Stimulated activated CD4-positive, alpha-beta T cell treated with anti-CD3 and anti-CD28 coated beads, Interleukin-12 subunit alpha, Interleukin-12 subunit beta, amount 100 ng/mL, for 24 hours (primary cell): ENCODE measurements around the gene TMEM232.

ENCODE experiments used
- DNase-seq, 2 experiments: peaks; one replicate each; pipeline ENCODE4 v3.0.0-alpha.2; 2020; ENCODE audit warnings: low read depth in 2 of 2

Gene TMEM232

GRCh38 chr5:110517396-110517795, 209.1 kb downstream of the TMEM232 start:
- no peak for DNase-seq

DNA sequence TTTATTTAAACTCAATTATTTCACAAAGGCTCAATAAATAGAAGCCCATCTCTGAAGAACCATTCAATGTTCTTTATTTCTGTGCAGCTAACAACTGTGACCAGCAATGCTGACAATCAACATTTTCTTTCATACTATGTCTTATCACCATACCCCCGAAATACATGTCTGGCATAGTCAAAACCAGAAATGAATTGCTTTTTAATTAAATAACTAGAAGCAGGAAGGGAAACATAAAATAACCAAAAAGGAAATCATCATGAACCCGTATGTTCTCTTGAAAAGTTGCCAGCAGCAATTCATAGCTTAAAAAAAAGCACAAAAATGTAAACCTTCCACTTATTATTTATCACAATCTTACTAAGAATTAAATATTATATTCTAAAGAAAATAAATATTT, 212.4 kb downstream of the TMEM232 start:
- DNase-seq, result no peak

GRCh38 chr5:110512266-110512665, 214.2 kb downstream of the TMEM232 start:
- DNase-seq, result no peak

DNA sequence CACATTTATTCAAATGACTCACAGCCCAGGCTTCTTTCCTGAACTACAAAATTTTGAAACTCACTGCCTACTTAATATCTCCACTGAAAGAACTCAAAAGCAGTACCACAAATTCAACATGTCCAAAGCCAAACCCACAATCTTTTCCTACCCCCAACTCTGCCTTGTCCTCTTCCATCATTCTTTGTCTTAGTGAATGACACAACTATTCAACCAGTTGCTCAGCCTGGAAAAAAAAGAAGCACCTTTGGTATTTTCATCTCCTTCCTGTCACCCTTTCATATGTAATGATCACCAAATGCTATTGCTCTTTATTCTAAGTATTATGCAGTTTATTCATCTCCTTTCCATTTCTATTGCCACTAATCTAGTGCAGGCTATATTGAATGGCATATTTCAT, 216.3 kb downstream of the TMEM232 start:
- DNase-seq, result no peak

GRCh38 chr5:110507972-110508371, 218.5 kb downstream of the TMEM232 start:
- no peak for DNase-seq

DNA sequence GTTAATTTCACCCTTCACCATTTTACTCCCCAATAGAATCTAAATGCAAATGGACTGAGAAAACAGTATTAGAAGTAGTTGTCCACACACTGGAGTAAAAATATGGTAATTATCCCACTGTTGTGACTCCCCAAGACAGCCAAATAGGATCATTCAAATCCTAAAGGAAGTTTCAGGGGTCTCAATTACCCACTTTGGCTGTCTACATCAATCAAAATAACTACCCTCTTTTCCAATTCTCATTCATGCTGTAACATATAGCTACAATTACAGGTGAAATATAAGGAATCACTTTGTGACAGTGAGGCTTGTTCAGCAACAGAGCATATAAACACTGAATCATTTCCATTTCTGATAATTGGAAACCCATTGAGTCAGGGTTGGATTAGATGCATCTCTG, 220.1 kb downstream of the TMEM232 start:
- DNase-seq, result no peak

DNA sequence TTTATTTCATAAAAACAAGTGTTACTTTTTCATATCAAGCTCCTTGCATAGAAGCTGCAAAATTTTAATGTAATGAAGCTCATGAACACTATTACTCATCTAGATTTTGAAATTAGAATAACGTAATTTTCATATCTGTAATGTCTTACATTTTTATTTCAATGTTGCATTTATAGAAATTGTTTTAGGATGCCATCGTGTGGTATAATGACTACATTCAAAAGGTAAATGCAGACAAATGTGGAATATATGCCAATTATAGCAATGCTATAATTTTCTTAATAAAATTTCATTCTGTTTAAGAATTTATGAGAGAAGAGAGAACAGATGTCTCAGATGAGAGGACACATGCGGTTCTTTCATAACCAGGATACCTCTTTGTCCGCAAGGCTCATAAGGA, 230.2 kb downstream of the TMEM232 start:
- no peak for DNase-seq

DNA sequence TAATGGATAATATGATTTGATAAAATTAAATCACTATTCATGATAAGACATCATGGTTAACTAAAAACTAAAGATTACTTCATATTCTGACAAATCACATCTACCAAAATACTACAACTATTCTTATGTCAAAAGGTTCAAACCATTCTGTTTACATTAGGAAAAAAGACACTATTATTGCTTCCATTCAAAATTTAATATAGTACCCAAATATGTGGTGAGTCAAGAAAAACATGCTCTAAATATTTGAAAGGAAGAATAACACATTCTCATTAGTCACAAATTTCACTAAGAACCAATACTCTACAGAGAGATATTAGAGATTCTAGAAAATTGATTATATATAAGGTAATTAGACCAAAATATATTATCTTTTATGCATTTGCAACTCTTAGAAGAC, 234.0 kb downstream of the TMEM232 start:
- no peak for DNase-seq

- DNase-seq, result no peak
Measured at GRCh38 chr5:110478895-110479294, 247.6 kb downstream of the TMEM232 start.

GRCh38 chr5:110477911-110478310, 248.6 kb downstream of the TMEM232 start:
- no peak for DNase-seq

- no peak for DNase-seq
Measured at GRCh38 chr5:110476164-110476563, 250.3 kb downstream of the TMEM232 start.

- DNase-seq, result no peak
Measured at GRCh38 chr5:110475529-110475928, 250.9 kb downstream of the TMEM232 start.

DNA sequence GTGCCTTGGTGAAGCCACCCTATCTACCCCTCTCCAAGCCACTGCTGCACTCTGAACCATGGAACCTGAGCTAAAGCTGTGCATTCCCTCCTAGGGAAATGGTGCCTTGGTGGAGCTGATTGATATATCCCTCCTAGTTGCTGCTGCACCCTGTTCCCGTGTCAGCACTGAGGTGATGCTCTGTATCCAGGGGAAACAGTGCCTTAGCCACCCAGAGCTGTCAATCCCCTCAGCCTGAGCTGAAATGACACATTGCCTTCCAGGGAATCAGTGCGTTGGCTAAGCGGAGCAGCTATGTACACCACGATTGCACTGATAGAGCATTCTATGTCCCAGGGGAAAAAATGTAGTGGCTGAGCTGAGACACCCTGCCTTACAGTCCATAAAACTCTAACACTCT, 257.0 kb downstream of the TMEM232 start:
- no peak for DNase-seq

GRCh38 chr5:110463106-110463505, 263.4 kb downstream of the TMEM232 start:
- no peak for DNase-seq

DNA sequence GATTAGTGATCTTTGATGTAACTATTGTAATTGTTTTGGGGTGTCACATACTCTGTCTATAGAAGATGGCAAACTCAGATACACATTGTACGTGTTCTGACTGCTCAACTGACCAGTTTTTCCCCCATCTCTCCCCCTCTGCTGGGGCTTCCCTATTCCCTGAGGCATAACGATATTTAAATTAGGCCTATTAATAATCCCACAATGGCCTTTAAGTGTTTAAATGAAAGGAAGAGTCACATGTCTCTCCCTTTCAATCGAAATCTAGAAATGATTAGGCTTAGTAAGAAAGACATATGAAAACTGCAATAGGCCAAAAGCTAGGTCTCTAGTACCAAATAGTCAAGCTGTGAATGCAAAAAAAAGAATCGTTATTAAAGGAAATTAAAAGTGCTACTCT, 265.6 kb downstream of the TMEM232 start:
- DNase-seq, result no peak

DNA sequence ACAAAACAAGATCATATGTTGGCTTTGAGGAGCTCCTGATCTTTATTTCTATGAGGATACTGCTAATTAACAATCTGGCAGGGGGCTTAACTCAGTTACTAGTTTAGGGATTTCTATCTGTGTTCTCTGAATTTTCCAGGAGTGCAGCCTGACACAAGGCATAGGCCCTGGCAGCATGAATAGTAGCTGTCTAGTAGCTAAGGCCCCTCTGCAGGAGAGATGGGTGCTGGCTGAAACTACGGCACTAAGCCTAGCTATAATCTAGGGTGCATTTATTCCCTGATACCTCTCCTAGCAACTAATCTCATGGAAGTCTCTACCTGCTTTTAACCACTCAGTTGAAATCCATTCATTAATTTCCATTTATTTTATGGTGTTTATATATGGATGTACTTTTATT, 268.2 kb downstream of the TMEM232 start:
- no peak for DNase-seq

DNA sequence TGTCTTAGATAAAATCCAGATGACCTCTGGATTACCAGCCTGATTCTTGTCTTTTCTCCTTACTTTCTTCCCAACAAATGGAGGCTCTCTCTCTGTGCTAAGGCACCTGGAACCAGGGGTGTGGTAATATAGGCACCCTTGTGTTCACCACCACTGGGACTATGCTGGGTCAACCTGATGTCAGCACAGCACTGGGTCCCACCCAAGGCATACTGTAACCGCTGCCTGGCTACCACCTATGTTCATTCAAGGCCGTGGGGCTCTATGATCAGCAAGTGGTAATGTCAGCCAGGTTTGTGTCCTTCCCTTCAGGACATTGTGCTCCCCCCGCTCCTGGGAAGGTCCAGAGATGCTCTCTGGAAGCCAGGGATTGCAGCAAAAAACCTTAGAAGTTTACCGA, 283.6 kb downstream of the TMEM232 start:
- no peak for DNase-seq

DNA sequence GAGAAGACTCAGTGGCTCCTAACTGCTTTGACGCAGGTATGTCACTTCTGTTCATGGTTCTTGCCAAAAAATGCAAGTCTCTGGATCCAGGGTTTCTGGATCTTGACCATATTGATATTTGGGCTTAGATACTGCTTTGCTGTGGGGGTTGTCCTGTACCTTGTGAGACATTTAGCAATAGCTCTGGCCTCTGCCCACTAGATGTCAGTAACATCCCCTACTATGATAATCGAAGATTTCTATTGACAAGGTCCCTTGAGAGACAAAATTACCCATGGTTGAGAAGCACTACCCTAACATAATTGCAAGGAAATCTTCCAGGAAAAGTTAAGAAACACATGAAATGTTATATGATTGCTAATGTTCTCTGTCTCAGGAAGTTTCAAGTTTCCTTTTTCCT, 285.4 kb downstream of the TMEM232 start:
- DNase-seq, result no peak

GRCh38 chr5:110440058-110440457, 286.4 kb downstream of the TMEM232 start:
- DNase-seq, result no peak

DNA sequence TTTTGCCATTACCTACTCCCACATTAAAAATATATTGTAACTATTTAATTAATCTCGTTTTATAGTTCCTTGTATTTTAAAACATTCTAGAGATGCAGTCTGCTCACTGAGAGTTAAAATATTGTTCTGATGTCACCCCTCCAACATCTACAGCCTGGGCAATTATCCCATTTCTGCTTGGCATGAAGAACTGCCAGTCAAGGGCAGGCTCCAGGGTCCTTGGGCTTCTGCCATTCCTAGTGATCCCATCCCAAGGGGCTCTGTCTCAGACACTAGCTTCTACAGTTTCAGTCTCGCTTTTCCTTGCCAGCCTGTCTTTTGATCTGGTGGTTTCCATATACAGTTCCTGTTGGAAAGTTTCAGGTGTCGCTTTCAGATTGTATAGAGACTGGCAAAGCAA, 287.2 kb downstream of the TMEM232 start:
- no peak for DNase-seq

- DNase-seq, result no peak
Measured at GRCh38 chr5:110435207-110435606, 291.3 kb downstream of the TMEM232 start.

GRCh38 chr5:110431603-110432002, 294.9 kb downstream of the TMEM232 start:
- DNase-seq, result no peak

GRCh38 chr5:110414360-110414759, 312.1 kb downstream of the TMEM232 start:
- DNase-seq, result no peak

- no peak for DNase-seq
Measured at GRCh38 chr5:110413856-110414255, 312.6 kb downstream of the TMEM232 start.

DNA sequence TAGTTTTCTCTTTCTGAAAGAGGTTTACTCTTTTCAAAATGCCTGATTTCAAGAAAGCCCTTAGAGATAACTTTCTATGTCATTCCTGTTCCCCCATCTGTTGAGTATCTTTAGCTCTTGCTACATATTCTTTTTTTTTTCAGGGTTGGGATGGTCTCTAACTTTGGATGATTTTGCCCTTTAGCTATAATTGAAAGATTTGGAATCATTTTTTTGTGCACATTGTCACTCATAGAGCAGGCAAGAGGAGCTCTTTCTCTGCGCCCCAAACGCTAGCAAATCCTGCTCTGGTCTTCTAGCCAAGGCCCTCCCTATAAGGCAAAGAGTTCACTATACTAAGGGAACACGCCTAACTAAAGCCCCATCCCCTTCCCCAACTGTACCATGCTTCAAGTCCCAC, 316.9 kb downstream of the TMEM232 start:
- DNase-seq, result no peak
